Smooth muscle cell (in vitro differentiated cells): ENCODE measurements around the gene RFX2. TPM values are rescaled to one million over a fixed set of nuclear protein-coding genes. Genes with fewer than 3 reads are reported as not detected.

Source experiments
- DNase-seq: peaks from one replicate; lab custom pipeline; 2025; ENCODE audit not compliant: unreplicated experiment; lab: John Stamatoyannopoulos, UW
- H2AFZ ChIP-seq: fragments of 200-600 bp; sonication (generic); 2 replicates; pipeline ENCODE4 v1.6.0; 2016; ENCODE audit warnings: antibody characterized with exemption, low read depth, mild to moderate bottlenecking
- H3F3A ChIP-seq: fragments of 200-600 bp; sonication (generic); 2 replicates; pipeline ENCODE4 v1.6.0; 2017; ENCODE audit warnings: antibody characterized with exemption, low read depth
- H3K27ac ChIP-seq: fragments of 200-600 bp; sonication (generic); 2 replicates; pipeline ENCODE4 v1.5.1; 2016; ENCODE audit warnings: low read depth, mild to moderate bottlenecking
- H3K27me3 ChIP-seq: fragments of 200-600 bp; sonication (generic); 2 replicates; pipeline ENCODE4 v1.6.1; 2016; ENCODE audit warnings: low read depth, mild to moderate bottlenecking
- H3K36me3 ChIP-seq: fragments of 200-600 bp; sonication (generic); 2 replicates; pipeline ENCODE4 v1.5.1; 2016; ENCODE audit warnings: low read depth
- H3K4me1 ChIP-seq: fragments of 200-600 bp; sonication (generic); 2 replicates; pipeline ENCODE4 v1.5.1; 2016; ENCODE audit warnings: low read depth
- H3K4me2 ChIP-seq: fragments of 200-600 bp; sonication (generic); 2 replicates; pipeline ENCODE4 v1.6.0; 2016; ENCODE audit warnings: mild to moderate bottlenecking
- H3K4me3 ChIP-seq: fragments of 200-600 bp; sonication (generic); 2 replicates; pipeline ENCODE4 v1.5.1; 2016; ENCODE audit warnings: mild to moderate bottlenecking
- H3K79me2 ChIP-seq: fragments of 200-600 bp; sonication (generic); 2 replicates; pipeline ENCODE4 v1.6.0; 2016; ENCODE audit warnings: low read depth, mild to moderate bottlenecking
- H3K9ac ChIP-seq: fragments of 200-600 bp; sonication (generic); 2 replicates; pipeline ENCODE4 v1.6.0; 2016; ENCODE audit warnings: low read depth
- H3K9me3 ChIP-seq: fragments of 200-600 bp; sonication (generic); replicated peaks from 2 replicates; pipeline ENCODE4 v1.5.1; 2016; ENCODE audit warnings: low read depth
- H4K20me1 ChIP-seq: fragments of 200-600 bp; sonication (generic); 2 replicates; pipeline ENCODE4 v1.6.0; 2016; ENCODE audit warnings: low read depth
- WGBS: methylation state at CpG from one replicate; pipeline ENCODE4 v1.1.7; 2016; ENCODE audit warnings: low lambda C conversion rate; 5-methylcytosine and 5-hydroxymethylcytosine counted together
- polyA plus RNA-seq: library from polyadenylated mRNA; unstranded; fragments of >200 nt; fragmentation: Nextera tagmentation; extraction: Ambion mirVana; gene quantifications from 2 replicates; pipeline ENCODE4 v1.2.1, GENCODE V29; 2016
- total RNA-seq: library from RNA; depleted of rRNA; stranded (reverse); fragments of >200 nt; gene quantifications from 2 replicates; pipeline ENCODE4 v1.2.3, GENCODE V29; 2014
- TF ChIP-seq, protein P1 (sequence below): fragments of 200-600 bp; sonication (generic); IDR thresholded peaks from 2 replicates; pipeline ENCODE4 v1.5.1; 2017; ENCODE audit warnings: borderline replicate concordance, mild to moderate bottlenecking, antibody characterized with exemption; ENCODE audit not compliant: insufficient read depth, poor library complexity, severe bottlenecking

The RFX2 gene
- total and polyA plus RNA-seq, 2 experiments from 2014 or later: 4.7 to 7.5 TPM

- Histone ChIP-seq H3K4me3 (no peak overlapping the region), H3K4me2 (no peak overlapping the region), H3K4me1 (peaks cover 6% of the 10 kb centered on the region), H3K27ac (no peak overlapping the region), H3K27me3 (no peaks in the 10 kb centered on the region), H3K9me3 (no peaks in the 10 kb centered on the region), H3F3A (no peaks in the 10 kb centered on the region), H2AFZ (no peak overlapping the region), H3K9ac (no peak overlapping the region), H4K20me1 (peaks cover 68% of the 10 kb centered on the region), H3K79me2 (peaks cover 86% of the 10 kb centered on the region), H3K36me3 (no peaks in the 10 kb centered on the region)
- WGBS: 97% methylated on average over 3 of the region's 3 CpGs
- DNase-seq: no peak
- TF ChIP-seq, protein P1, sequence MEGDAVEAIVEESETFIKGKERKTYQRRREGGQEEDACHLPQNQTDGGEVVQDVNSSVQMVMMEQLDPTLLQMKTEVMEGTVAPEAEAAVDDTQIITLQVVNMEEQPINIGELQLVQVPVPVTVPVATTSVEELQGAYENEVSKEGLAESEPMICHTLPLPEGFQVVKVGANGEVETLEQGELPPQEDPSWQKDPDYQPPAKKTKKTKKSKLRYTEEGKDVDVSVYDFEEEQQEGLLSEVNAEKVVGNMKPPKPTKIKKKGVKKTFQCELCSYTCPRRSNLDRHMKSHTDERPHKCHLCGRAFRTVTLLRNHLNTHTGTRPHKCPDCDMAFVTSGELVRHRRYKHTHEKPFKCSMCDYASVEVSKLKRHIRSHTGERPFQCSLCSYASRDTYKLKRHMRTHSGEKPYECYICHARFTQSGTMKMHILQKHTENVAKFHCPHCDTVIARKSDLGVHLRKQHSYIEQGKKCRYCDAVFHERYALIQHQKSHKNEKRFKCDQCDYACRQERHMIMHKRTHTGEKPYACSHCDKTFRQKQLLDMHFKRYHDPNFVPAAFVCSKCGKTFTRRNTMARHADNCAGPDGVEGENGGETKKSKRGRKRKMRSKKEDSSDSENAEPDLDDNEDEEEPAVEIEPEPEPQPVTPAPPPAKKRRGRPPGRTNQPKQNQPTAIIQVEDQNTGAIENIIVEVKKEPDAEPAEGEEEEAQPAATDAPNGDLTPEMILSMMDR: no peak
These were observed 134.9 kb downstream of the RFX2 start for GRCh38 chr19:5975388-5975728.

DNA sequence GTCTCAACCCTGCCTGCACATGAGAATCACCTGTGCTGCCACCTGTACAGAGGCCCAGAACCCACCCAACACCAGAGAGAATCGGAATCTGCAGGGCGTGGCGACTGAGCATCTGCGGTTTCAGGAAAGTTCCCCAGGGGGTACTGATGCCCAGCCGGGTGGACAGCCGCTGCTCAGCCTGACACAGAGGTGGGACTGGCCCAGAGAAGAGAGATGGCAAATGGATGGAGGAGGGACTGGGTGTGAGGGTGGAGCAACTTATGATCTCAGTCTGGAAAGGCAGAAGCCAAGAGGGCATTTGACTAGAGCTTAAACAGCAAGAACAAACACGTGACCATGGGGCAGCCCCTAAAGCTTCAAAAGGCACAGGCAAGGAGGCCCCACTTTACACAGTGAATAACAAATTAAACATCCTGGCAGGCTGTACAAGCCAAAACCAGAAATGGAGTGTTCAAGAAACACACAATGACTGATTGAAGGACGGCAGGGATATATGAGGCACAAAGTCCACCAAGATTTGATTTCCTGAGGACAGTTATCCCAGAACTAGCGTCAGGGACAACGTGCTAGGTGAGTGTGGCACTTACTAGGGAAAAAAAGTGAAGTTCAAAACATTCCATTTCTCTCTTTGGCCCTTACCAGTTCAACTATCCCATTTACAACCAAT, 135.4 kb downstream of the RFX2 start:
- no peaks in the 10 kb centered on the region for H3K9me3 ChIP-seq
- peaks cover 88% of the 10 kb centered on the region for H3K79me2 ChIP-seq
- no peak overlapping the region for H3K4me3 ChIP-seq
- H3F3A ChIP-seq: no peaks in the 10 kb centered on the region
- H3K27ac ChIP-seq: no peak overlapping the region
- no peaks in the 10 kb centered on the region for H3K27me3 ChIP-seq
- peaks cover 73% of the 10 kb centered on the region for H4K20me1 ChIP-seq
- H3K4me2 ChIP-seq: no peak overlapping the region
- no peak overlapping the region for H3K9ac ChIP-seq
- no peak for DNase-seq
- TF ChIP-seq, protein P1: no peak
- WGBS: 96% methylated on average over 10 of the region's 10 CpGs
- no peaks in the 10 kb centered on the region for H3K36me3 ChIP-seq
- H3K4me1 ChIP-seq: peaks cover 6% of the 10 kb centered on the region
- H2AFZ ChIP-seq: no peak overlapping the region

DNA sequence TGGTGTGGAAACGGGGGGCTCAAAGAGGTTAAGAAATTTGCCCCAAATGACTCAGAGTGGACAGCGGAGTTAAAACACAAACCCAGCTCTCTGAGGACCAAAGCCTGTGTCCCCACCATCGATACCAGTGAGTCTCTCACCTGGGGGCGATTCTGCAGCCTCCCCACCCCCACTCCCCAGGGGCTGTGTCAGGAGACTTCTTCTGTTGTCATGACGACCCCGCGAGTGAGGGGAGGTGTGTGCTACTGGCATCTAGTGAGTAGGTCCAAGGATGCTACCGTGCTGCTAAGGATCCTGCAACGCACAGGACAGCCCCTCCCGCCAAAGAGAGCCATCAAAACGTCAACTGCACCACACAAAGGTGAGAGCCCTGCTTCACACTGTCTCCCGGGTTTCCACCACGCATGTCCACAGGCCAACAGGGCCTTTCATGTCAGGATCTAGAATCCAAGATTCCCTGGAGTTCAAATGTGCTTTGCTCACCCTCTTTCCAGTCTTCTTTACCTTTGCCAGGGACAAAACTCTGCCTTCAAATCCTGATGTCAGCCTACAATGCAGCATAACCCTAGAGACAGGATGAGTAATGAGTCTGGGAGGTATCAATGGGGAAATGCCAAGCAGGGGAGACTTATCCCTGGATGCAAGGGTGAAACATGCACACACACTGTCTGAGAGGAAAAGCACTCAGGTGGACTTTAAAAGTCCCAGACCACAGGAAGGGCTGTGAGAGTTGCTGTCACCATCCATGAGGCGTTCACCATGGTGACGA, 136.2 kb downstream of the RFX2 start:
- H2AFZ ChIP-seq: no peak overlapping the region
- H3K27ac ChIP-seq: no peak overlapping the region
- peaks cover 95% of the 10 kb centered on the region for H3K79me2 ChIP-seq
- no peak overlapping the region for H3K9ac ChIP-seq
- no peak for DNase-seq
- peaks cover 6% of the 10 kb centered on the region for H3K4me1 ChIP-seq
- TF ChIP-seq, protein P1: no peak
- H3K4me3 ChIP-seq: no peak overlapping the region
- no peaks in the 10 kb centered on the region for H3K36me3 ChIP-seq
- no peaks in the 10 kb centered on the region for H3K27me3 ChIP-seq
- no peak overlapping the region for H3K4me2 ChIP-seq
- H3K9me3 ChIP-seq: no peaks in the 10 kb centered on the region
- peaks cover 81% of the 10 kb centered on the region for H4K20me1 ChIP-seq
- H3F3A ChIP-seq: peaks cover 3% of the 10 kb centered on the region
- WGBS: 95% methylated on average over 15 of the region's 15 CpGs

GRCh38 chr19:5973376-5973775, 136.9 kb downstream of the RFX2 start:
- 96% methylated on average over 5 of the region's 5 CpGs for WGBS

More at GRCh38 chr19:5973376-5973775, 136.9 kb downstream of the RFX2 start:
- Histone ChIP-seq H2AFZ (no peak overlapping the region), H3K4me2 (no peak overlapping the region), H3K27ac (no peak overlapping the region), H3K4me1 (peaks cover 6% of the 10 kb centered on the region), H3K9ac (no peak overlapping the region), H3K4me3 (no peak overlapping the region), H3K27me3 (no peaks in the 10 kb centered on the region), H3F3A (peaks cover 9% of the 10 kb centered on the region), H4K20me1 (peaks cover 88% of the 10 kb centered on the region), H3K79me2 (peaks cover 95% of the 10 kb centered on the region), H3K9me3 (no peaks in the 10 kb centered on the region), H3K36me3 (no peaks in the 10 kb centered on the region)
- DNase-seq: no peak
- TF ChIP-seq, protein P1: no peak
